SK-N-SH (cell line): Measurements from ENCODE around the gene CDH13.

Experiments used
- CTCF ChIP-seq: fragments of 200-600 bp; sonication (generic); IDR thresholded peaks from 2 replicates; pipeline ENCODE4 v1.6.1; 2017; ENCODE audit warnings: antibody characterized with exemption, mild to moderate bottlenecking, moderate library complexity
- EP300 ChIP-seq, 2 experiments: IDR thresholded peaks; 2 replicates each; pipeline versions ENCODE4 v1.4.0 to v1.6.1; 2012; ENCODE audit warnings: borderline replicate concordance in 1 of 2, low read depth in 1 of 2, low read length in 1 of 2
- EZH2phosphoT487 ChIP-seq: fragments of 200-600 bp; sonication (generic); IDR thresholded peaks from 2 replicates; pipeline ENCODE4 v1.6.1; 2017; ENCODE audit warnings: low read depth, mixed run types, mild to moderate bottlenecking, antibody characterized with exemption, moderate library complexity, borderline replicate concordance
- FOXM1 ChIP-seq: IDR thresholded peaks from 2 replicates; pipeline ENCODE4 v1.4.0; 2012; ENCODE audit warnings: low read depth, mild to moderate bottlenecking
- GABPA ChIP-seq: IDR thresholded peaks from 2 replicates; pipeline ENCODE4 v1.4.0; 2012; ENCODE audit warnings: low read depth, mild to moderate bottlenecking
- MAX ChIP-seq: IDR thresholded peaks from 2 replicates; pipeline ENCODE4 v1.4.0; 2012; ENCODE audit warnings: low read depth
- MXI1 ChIP-seq: IDR thresholded peaks from 2 replicates; pipeline ENCODE4 v1.6.1; 2012; ENCODE audit warnings: mild to moderate bottlenecking, low read depth, low read length, improper control_type of control experiment
- POLR2AphosphoS5 ChIP-seq: IDR thresholded peaks from 2 replicates; pipeline ENCODE4 v1.6.1; 2012; ENCODE audit warnings: low read depth, low read length
- RCOR1 ChIP-seq: fragments of 150-350 bp; IDR thresholded peaks from 2 replicates; pipeline ENCODE4 v1.6.1; 2017; ENCODE audit warnings: antibody characterized with exemption, low read length
- REST ChIP-seq: IDR thresholded peaks from 2 replicates; pipeline ENCODE4 v1.6.1; 2012; ENCODE audit warnings: mild to moderate bottlenecking, low read depth, low read length, moderate library complexity
- SMC3 ChIP-seq: IDR thresholded peaks from 2 replicates; pipeline ENCODE4 v1.6.1; 2012; ENCODE audit warnings: low read depth, low read length, improper control_type of control experiment
- TCF12 ChIP-seq: IDR thresholded peaks from 2 replicates; pipeline ENCODE4 v1.4.0; 2012
- USF1 ChIP-seq: IDR thresholded peaks from 2 replicates; pipeline ENCODE4 v1.4.0; 2012; ENCODE audit warnings: low read depth, borderline replicate concordance
- ZBTB33 ChIP-seq: IDR thresholded peaks from 2 replicates; pipeline ENCODE4 v1.4.0; 2012; ENCODE audit warnings: low read depth, borderline replicate concordance

- TF ChIP-seq CTCF (no peak), GABPA (peak; percentile 84), ZBTB33 (peak; percentile 99), RCOR1 (no peak), POLR2AphosphoS5 (peak; percentile 83), EZH2phosphoT487 (no peak), MXI1 (0 out of 2 replicates have a peak, but pooled peaks have one; percentile 26), REST (peak; percentile 58; the same call in 1 of the 2 replicates), EP300 (IDR thresholded peaks at IDR 0.05; ENCODE audit: borderline replicate concordance in 1 of 2, low read depth in 1 of 2, low read length in 1 of 2) (no peak), USF1 (no peak), SMC3 (no peak), TCF12 (no peak), FOXM1 (no peak), MAX (0 out of 2 replicates have a peak, but pooled peaks have one; percentile 31)
Observed at GRCh38 chr16:83807710-83808572, 1181.2 kb downstream of the CDH13 start, which contains the start of gene HSBP1.
